HepG2 (cell line): ENCODE results near the gene TPTE2. TPM values are rescaled to one million over a fixed set of nuclear protein-coding genes. Genes with fewer than 3 reads are reported as not detected.

Experiments used
- AKAP8 ChIP-seq: sonication (generic); formaldehyde crosslinking; IDR thresholded peaks from 2 replicates; pipeline ENCODE4 v1.5.1; 2020; ENCODE audit warnings: mild to moderate bottlenecking, missing genetic modification reagents
- ARID2 ChIP-seq: sonication (generic); formaldehyde crosslinking; IDR thresholded peaks from 2 replicates; pipeline ENCODE4 v1.8.1; 2022; ENCODE audit warnings: mild to moderate bottlenecking, missing genetic modification reagents, borderline replicate concordance
- ATM ChIP-seq: fragments of 450-650 bp; IDR thresholded peaks from 2 replicates; pipeline ENCODE4 v1.7.1; 2017; ENCODE audit warnings: mild to moderate bottlenecking, borderline replicate concordance
- BORCS8-MEF2B ChIP-seq: sonication (generic); formaldehyde crosslinking; IDR thresholded peaks from 2 replicates; pipeline ENCODE4 v1.8.0; 2022; ENCODE audit warnings: mild to moderate bottlenecking, missing genetic modification reagents
- FOXP4 ChIP-seq: sonication (generic); formaldehyde crosslinking; IDR thresholded peaks from 2 replicates; pipeline ENCODE4 v1.4.0; 2020; ENCODE audit warnings: missing genetic modification reagents
- HOMEZ ChIP-seq: IDR thresholded peaks from 2 replicates; pipeline ENCODE4 v1.6.1; 2016; ENCODE audit warnings: low read depth
- ISL2 ChIP-seq: sonication (generic); formaldehyde crosslinking; IDR thresholded peaks from 2 replicates; pipeline ENCODE4 v1.5.0; 2020; ENCODE audit warnings: missing genetic modification reagents
- PHF20 ChIP-seq: sonication (generic); formaldehyde crosslinking; IDR thresholded peaks from 2 replicates; pipeline ENCODE4 v1.5.0; 2020; ENCODE audit warnings: mild to moderate bottlenecking, missing genetic modification reagents
- SAP130 ChIP-seq: IDR thresholded peaks from 2 replicates; pipeline ENCODE4 v1.6.1; 2016; ENCODE audit warnings: low read depth
- SMC3 ChIP-seq: IDR thresholded peaks from 2 replicates; pipeline ENCODE4 v1.6.1; 2011; ENCODE audit warnings: low read length, improper control_type of control experiment
- TCF12 ChIP-seq, 2 experiments: fragments of 450-650 bp in 1 of 2; sonication (generic) in 1 of 2; formaldehyde crosslinking in 1 of 2; IDR thresholded peaks; 2 replicates each; pipeline versions ENCODE4 v1.6.1 to v1.8.0; 2017 to 2022; ENCODE audit warnings: antibody characterized with exemption in 1 of 2, mild to moderate bottlenecking in 1 of 2, missing genetic modification reagents in 1 of 2, moderate library complexity in 1 of 2
- TEF ChIP-seq: sonication (generic); formaldehyde crosslinking; IDR thresholded peaks from 2 replicates; pipeline ENCODE4 v1.5.0; 2020; ENCODE audit warnings: missing genetic modification reagents
- TFDP2 ChIP-seq: sonication (generic); formaldehyde crosslinking; IDR thresholded peaks from 2 replicates; pipeline ENCODE4 v1.4.0; 2020; ENCODE audit warnings: missing genetic modification reagents
- THAP11 ChIP-seq: IDR thresholded peaks from 2 replicates; pipeline ENCODE4 v1.6.1; 2016; ENCODE audit warnings: missing biosample characterization, missing genetic modification reagents
- TRAFD1 ChIP-seq: sonication (generic); formaldehyde crosslinking; IDR thresholded peaks from 2 replicates; pipeline ENCODE4 v1.5.1; 2020; ENCODE audit warnings: missing genetic modification reagents, mild to moderate bottlenecking, borderline replicate concordance
- ZNF256 ChIP-seq: sonication (generic); formaldehyde crosslinking; conservative IDR thresholded peaks from 2 replicates; pipeline ENCODE4 v1.4.0; 2020; ENCODE audit warnings: missing genetic modification reagents
- ZNF275 ChIP-seq: sonication (generic); formaldehyde crosslinking; IDR thresholded peaks from 2 replicates; pipeline ENCODE4 v1.8.0; 2022; ENCODE audit warnings: missing genetic modification reagents, mild to moderate bottlenecking, inconsistent platforms, borderline replicate concordance
- ZNF317 ChIP-seq: sonication (generic); formaldehyde crosslinking; IDR thresholded peaks from 2 replicates; pipeline ENCODE4 v1.5.0; 2020; ENCODE audit warnings: mild to moderate bottlenecking, missing genetic modification reagents
- ZNF333 ChIP-seq: sonication (generic); formaldehyde crosslinking; IDR thresholded peaks from 2 replicates; pipeline ENCODE4 v1.4.0; 2020; ENCODE audit warnings: mild to moderate bottlenecking, missing genetic modification reagents, borderline replicate concordance
- ZNF570 ChIP-seq: sonication (generic); formaldehyde crosslinking; IDR thresholded peaks from 2 replicates; pipeline ENCODE4 v1.4.0; 2020; ENCODE audit warnings: mild to moderate bottlenecking, missing genetic modification reagents, borderline replicate concordance
- polyA plus RNA-seq, 8 experiments: library from polyadenylated mRNA; depleted of rRNA in 3 of 8; stranded (reverse) in 7 of 8; unstranded in 1 of 8; fragments of >200 nt; fragmentation: Illumina TruSeq in 4 of 8; extraction: Trizol in 4 of 8; gene quantifications; 2 replicates each; pipeline versions ENCODE4 v1.2.1 to v1.2.3, GENCODE V29; 2011 to 2016; ENCODE audit warnings: low read depth in 4 of 8, missing spikeins in 1 of 8, mixed read lengths in 1 of 8; ENCODE audit not compliant: insufficient read depth in 1 of 8
- total RNA-seq, 5 experiments: library from RNA; depleted of rRNA; stranded (reverse); fragments of >200 nt; fragmentation: Illumina TruSeq; extraction: Trizol; gene quantifications; 2 replicates each; pipeline ENCODE4 v1.2.3, GENCODE V29; 2016; ENCODE audit warnings: low read depth in 1 of 5

The TPTE2 gene
- total and polyA plus RNA-seq, 2 of the 13 experiments (the other 11 are each of a cell fraction or from before 2014, with no cell fraction given): 0.07 TPM; not detected in 1

GRCh38 chr13:19596960-19597361 lies 35.6 kb upstream of the TPTE2 start (continued):
- TF ChIP-seq ZNF333 (no peak), ZNF317 (CRISPR knock-in tag) (no peak), SMC3 (peak; percentile 13; the same call in 1 of the 2 replicates), TFDP2 (peak; percentile 44; the same call in 1 of the 2 replicates), SAP130 (CRISPR knock-in tag) (peak; percentile 86), ZNF275 (no peak), PHF20 (CRISPR knock-in tag) (no peak), ZNF256 (no peak), TRAFD1 (CRISPR knock-in tag) (no peak), ISL2 (peak; percentile 90), AKAP8 (CRISPR knock-in tag) (no peak), ZNF570 (CRISPR knock-in tag) (no peak), THAP11 (CRISPR knock-in tag) (peak; percentile 59), FOXP4 (CRISPR knock-in tag) (peak; percentile 95), TCF12 (IDR thresholded peaks at IDR 0.05) (no peak), TCF12 (CRISPR knock-in tag; IDR thresholded peaks at IDR 0.05) (peak; percentile 49; the same call in 1 of the 2 replicates), TEF (CRISPR knock-in tag) (no peak), ARID2 (CRISPR knock-in tag) (no peak), ATM (no peak), HOMEZ (CRISPR knock-in tag) (peak; percentile 65; the same call in 1 of the 2 replicates), BORCS8-MEF2B (CRISPR knock-in tag) (0 out of 2 replicates have a peak, but pooled peaks have one; percentile 47)
